Upper lobe of right lung (tissue), 1 donor: ENCODE measurements around the gene AGAP2. TPM values are rescaled to one million over a fixed set of nuclear protein-coding genes. Genes with fewer than 3 reads are reported as not detected.

Experiments
- ATAC-seq: fragments of 200-7000 bp; cut with Tn5 transposase; one replicate; pipeline ENCODE4 v1.9.1; 2020; ENCODE audit warnings: mild to moderate bottlenecking, moderate library complexity
- DNase-seq: peaks from one replicate; pipeline ENCODE4 v3.0.0-alpha.2; 2020
- H3K27ac ChIP-seq: fragments of 200-600 bp; one replicate; pipeline ENCODE4 v1.8.0; 2022
- H3K27me3 ChIP-seq: fragments of 200-600 bp; one replicate; pipeline ENCODE4 v1.8.0; 2022; ENCODE audit warnings: mild to moderate bottlenecking
- H3K36me3 ChIP-seq: fragments of 200-600 bp; one replicate; pipeline ENCODE4 v1.8.0; 2022
- H3K4me1 ChIP-seq: fragments of 200-600 bp; one replicate; pipeline ENCODE4 v1.8.0; 2022
- H3K4me3 ChIP-seq: fragments of 200-600 bp; one replicate; pipeline ENCODE4 v1.8.0; 2022; ENCODE audit warnings: mild to moderate bottlenecking
- H3K9me3 ChIP-seq: fragments of 200-600 bp; one replicate; pipeline ENCODE4 v1.8.0; 2022
- CTCF ChIP-seq: fragments of 200-600 bp; IDR thresholded peaks from one replicate; pipeline ENCODE4 v1.8.0; 2022; ENCODE audit warnings: antibody characterized with exemption
- intact Hi-C: fragments of 100-400 bp; cut with DNase I; formaldehyde crosslinking; loops from one replicate; pipeline ENCODE4 v1.11.0; 2022
- total RNA-seq: library from RNA; stranded (reverse); fragmentation: NEBNext Ultra II Directional; extraction: Animal tissue kit (Norgen Biotek cat#: 25700); gene quantifications from one replicate; pipeline ENCODE4 v1.2.1, GENCODE V29; 2021
- donor health status: DM: no; HTN: yes; CAD: no; lungs with severe emphysema.

Gene AGAP2
- total RNA-seq, 1 donor from 2014 or later: 5.4 TPM

GRCh38 chr12:57743769-57744168 is 5.2 kb upstream of the AGAP2 start:
- no peak overlapping the region for H3K27ac ChIP-seq
- H3K27me3 ChIP-seq: peaks cover 21% of the 10 kb centered on the region
- H3K4me1 ChIP-seq: peaks cover 14% of the 10 kb centered on the region
- H3K9me3 ChIP-seq: no peaks in the 10 kb centered on the region
- DNase-seq (no peak), ATAC-seq (no peak)
- TF ChIP-seq CTCF: no peak
- intact Hi-C loops: no loop called here
- peaks cover 21% of the 10 kb centered on the region for H3K36me3 ChIP-seq
- H3K4me3 ChIP-seq: no peak overlapping the region

- ATAC-seq: peak; percentile 34
- Histone ChIP-seq H3K9me3 (no peaks in the 10 kb centered on the region), H3K36me3 (peaks cover 4% of the 10 kb centered on the region), H3K27me3 (peaks cover 35% of the 10 kb centered on the region), H3K4me1 (peaks cover 14% of the 10 kb centered on the region), H3K4me3 (peak overlapping the region; percentile 46), H3K27ac (peak overlapping the region; percentile 39)
- intact Hi-C loops: no loop called here
- peak; percentile 77 for DNase-seq
- TF ChIP-seq CTCF: peak; percentile 17
These were observed 3.5 kb upstream of the AGAP2 start for GRCh38 chr12:57741844-57742738.

- Histone ChIP-seq H3K4me3 (peak overlapping the region; percentile 46), H3K36me3 (no peaks in the 10 kb centered on the region), H3K27me3 (peaks cover 41% of the 10 kb centered on the region), H3K9me3 (no peaks in the 10 kb centered on the region), H3K27ac (peak overlapping the region; percentile 39), H3K4me1 (peaks cover 14% of the 10 kb centered on the region)
- TF ChIP-seq CTCF: no peak
- DNase-seq (no peak), ATAC-seq (no peak)
- intact Hi-C loops: no loop called here
These were observed 2.9 kb upstream of the AGAP2 start for GRCh38 chr12:57741413-57741789.

- peaks cover 10% of the 10 kb centered on the region for H3K4me1 ChIP-seq
- DNase-seq (no peak), ATAC-seq (peak; percentile 2)
- intact Hi-C loops: no loop called here
- no peak for TF ChIP-seq CTCF
- no peaks in the 10 kb centered on the region for H3K9me3 ChIP-seq
- H3K4me3 ChIP-seq: peak overlapping the region; percentile 46
- H3K36me3 ChIP-seq: no peaks in the 10 kb centered on the region
- H3K27ac ChIP-seq: no peak overlapping the region
- peaks cover 45% of the 10 kb centered on the region for H3K27me3 ChIP-seq
These were observed 2.3 kb upstream of the AGAP2 start for GRCh38 chr12:57740656-57741412.

GRCh38 chr12:57739914-57740538 is 1.5 kb upstream of the AGAP2 start:
- Histone ChIP-seq H3K36me3 (no peaks in the 10 kb centered on the region), H3K27me3 (peaks cover 52% of the 10 kb centered on the region), H3K4me3 (no peak overlapping the region), H3K27ac (no peak overlapping the region), H3K4me1 (peaks cover 5% of the 10 kb centered on the region), H3K9me3 (no peaks in the 10 kb centered on the region)
- no peak for DNase-seq
- ATAC-seq: no peak
- no peak for TF ChIP-seq CTCF
- intact Hi-C loops: no loop called here
